Measurements from ENCODE around the gene APBA2. TPM values are rescaled to one million over a fixed set of nuclear protein-coding genes. Genes with fewer than 3 reads are reported as not detected.
A peak's percentile ranks its signal among the peaks of the same experiment; 100 is the strongest.

The APBA2 gene
- total RNA-seq, 6 donors from 2014 or later, result 3.2 to 7.9 (median 6.0) TPM

GRCh38 chr15:28937271-28937670, 51.5 kb downstream of the APBA2 start:
- no peak for TF ChIP-seq POLR2AphosphoS5 (IDR thresholded peaks at IDR 0.05)
- no peak for TF ChIP-seq EP300 (IDR thresholded peaks at IDR 0.05)
- no peak for TF ChIP-seq CTCF (IDR thresholded peaks at IDR 0.05)
- TF ChIP-seq POLR2A (IDR thresholded peaks at IDR 0.05), result no peak
- no peak for ATAC-seq (ENCODE audit: low FRiP score in 2 of 2)
- 73 to 82% methylated on average over 8 of the region's 8 CpGs for WGBS, 2 donors
- Histone ChIP-seq H3K9me3 (no peaks in the 10 kb centered on the region), H3K4me3 (no peak overlapping the region), H3K27me3 (no peaks in the 10 kb centered on the region), H3K27ac (peak overlapping the region in 1 of 4 donors; percentile 40), H3K36me3 (no peaks in the 10 kb centered on the region), H3K4me1 (no peaks in the 10 kb centered on the region)
- no peak for DNase-seq

DNA sequence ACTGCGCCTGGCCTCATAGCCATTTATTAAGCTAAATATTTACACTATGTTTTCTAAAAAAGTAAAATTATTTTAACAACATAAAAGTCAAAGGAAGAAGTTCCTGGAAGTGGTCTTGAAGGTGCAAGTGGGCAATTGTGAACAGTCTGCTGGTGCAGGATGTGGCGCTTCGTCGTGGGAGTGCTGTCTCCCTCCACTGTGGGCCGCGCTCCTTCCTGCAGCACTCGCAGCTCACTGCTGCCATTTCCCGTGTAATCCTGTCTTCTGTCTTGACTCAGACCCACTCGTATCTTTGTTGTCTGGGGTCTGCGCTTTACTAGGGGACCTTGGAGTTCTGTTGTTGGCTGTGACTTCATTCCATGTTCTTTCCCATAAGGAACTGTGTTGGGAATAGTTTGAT, 56.3 kb downstream of the APBA2 start:
- no peaks in the 10 kb centered on the region for H3K9me3 ChIP-seq
- H3K27ac ChIP-seq, result no peak overlapping the region
- H3K27me3 ChIP-seq, result no peaks in the 10 kb centered on the region
- no peaks in the 10 kb centered on the region for H3K36me3 ChIP-seq
- no peaks in the 10 kb centered on the region for H3K4me1 ChIP-seq
- WGBS, 2 donors, result 63 to 67% methylated on average over 10 of the region's 10 CpGs
- ATAC-seq (ENCODE audit: low FRiP score in 2 of 2), result no peak
- no peak overlapping the region for H3K4me3 ChIP-seq
- DNase-seq, result peak in 1 of 2 donors; percentile 26
- TF ChIP-seq POLR2AphosphoS5 (IDR thresholded peaks at IDR 0.05), result peak in 1 of 2 donors; percentile 17
- no peak for TF ChIP-seq EP300 (IDR thresholded peaks at IDR 0.05)

DNA sequence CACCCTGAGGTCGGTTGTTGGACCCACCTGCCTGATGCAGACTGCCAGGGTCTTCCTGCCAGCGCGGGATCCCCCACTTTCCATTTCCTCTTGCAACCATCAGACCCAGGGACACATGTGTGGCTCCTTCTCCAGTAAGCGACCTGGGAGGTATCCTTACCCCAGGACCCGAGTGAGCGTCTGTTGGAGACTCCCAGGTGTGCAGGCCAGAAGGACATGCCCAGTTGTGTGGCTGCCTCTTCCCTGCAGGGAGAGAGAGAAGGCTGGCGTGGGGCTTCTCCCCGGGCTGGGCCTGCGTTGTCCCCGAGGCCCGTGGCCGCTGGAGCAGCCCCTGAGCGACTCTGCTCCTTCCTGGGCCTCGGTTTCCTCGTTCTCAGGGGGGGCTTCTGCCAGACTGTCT, 56.8 kb downstream of the APBA2 start:
- ATAC-seq (ENCODE audit: low FRiP score in 2 of 2) (no peak), DNase-seq (peak in 1 of 2 donors; percentile 9)
- Histone ChIP-seq H3K27ac (no peak overlapping the region), H3K27me3 (no peaks in the 10 kb centered on the region), H3K36me3 (no peaks in the 10 kb centered on the region), H3K4me3 (no peak overlapping the region), H3K9me3 (no peaks in the 10 kb centered on the region), H3K4me1 (no peaks in the 10 kb centered on the region)
- TF ChIP-seq CTCF (IDR thresholded peaks at IDR 0.05) (no peak), POLR2A (IDR thresholded peaks at IDR 0.05) (no peak), EP300 (IDR thresholded peaks at IDR 0.05) (no peak), POLR2AphosphoS5 (IDR thresholded peaks at IDR 0.05) (no peak)
- 92 to 95% methylated on average over 9 to 13 of the region's 15 CpGs for WGBS, 2 donors

GRCh38 chr15:28943146-28943545, 57.4 kb downstream of the APBA2 start:
- peak in 1 of 2 donors; percentile 3 for ATAC-seq (ENCODE audit: low FRiP score in 2 of 2)
- 83 to 92% methylated on average over 2 to 8 of the region's 8 CpGs for WGBS, 2 donors

GRCh38 chr15:28943611-28944230, 57.9 kb downstream of the APBA2 start:
- no peaks in the 10 kb centered on the region for H3K27me3 ChIP-seq
- no peak overlapping the region for H3K4me3 ChIP-seq
- H3K27ac ChIP-seq, result no peak overlapping the region
- ATAC-seq (ENCODE audit: low FRiP score in 2 of 2) (peak in 1 of 2 donors; percentile 65), DNase-seq (no peak)
- no peaks in the 10 kb centered on the region for H3K9me3 ChIP-seq
- H3K4me1 ChIP-seq, result no peaks in the 10 kb centered on the region
- no peak for TF ChIP-seq POLR2A (IDR thresholded peaks at IDR 0.05)
- no peak for TF ChIP-seq EP300 (IDR thresholded peaks at IDR 0.05)
- no peaks in the 10 kb centered on the region for H3K36me3 ChIP-seq
- 90 to 97% methylated on average over 10 to 11 of the region's 11 CpGs for WGBS, 2 donors

More at GRCh38 chr15:28943146-28943545, 57.4 kb downstream of the APBA2 start:
- Histone ChIP-seq H3K36me3 (no peaks in the 10 kb centered on the region), H3K27ac (no peak overlapping the region), H3K4me1 (no peaks in the 10 kb centered on the region), H3K27me3 (no peaks in the 10 kb centered on the region), H3K4me3 (no peak overlapping the region), H3K9me3 (no peaks in the 10 kb centered on the region)
- TF ChIP-seq CTCF (IDR thresholded peaks at IDR 0.05), result no peak
- TF ChIP-seq POLR2AphosphoS5 (IDR thresholded peaks at IDR 0.05), result no peak
- no peak for TF ChIP-seq POLR2A (IDR thresholded peaks at IDR 0.05)
- TF ChIP-seq EP300 (IDR thresholded peaks at IDR 0.05), result no peak
- DNase-seq, result no peak

- no peak overlapping the region for H3K4me3 ChIP-seq
- 95 to 98% methylated on average over 16 of the region's 16 CpGs for WGBS, 2 donors
- no peaks in the 10 kb centered on the region for H3K36me3 ChIP-seq
- TF ChIP-seq CTCF (IDR thresholded peaks at IDR 0.05) (no peak), EP300 (IDR thresholded peaks at IDR 0.05) (no peak), POLR2AphosphoS5 (IDR thresholded peaks at IDR 0.05) (no peak), POLR2A (IDR thresholded peaks at IDR 0.05) (no peak)
- ATAC-seq (ENCODE audit: low FRiP score in 2 of 2), result no peak
- H3K27me3 ChIP-seq, result no peaks in the 10 kb centered on the region
- H3K4me1 ChIP-seq, result no peaks in the 10 kb centered on the region
- H3K9me3 ChIP-seq, result no peaks in the 10 kb centered on the region
- no peak overlapping the region for H3K27ac ChIP-seq
- DNase-seq, result no peak
Measured at GRCh38 chr15:28944286-28944685, 58.5 kb downstream of the APBA2 start.

Measured in upper lobe of left lung (tissue), 6 donors.